GM12878 (cell line): Measurements from ENCODE around the gene TARBP2. TPM values are rescaled to one million over a fixed set of nuclear protein-coding genes. Genes with fewer than 3 reads are reported as not detected.

Experiments used
- ATAC-seq: fragments of 200-7000 bp; cut with Tn5 transposase; 3 replicates; pipeline ENCODE4 v1.9.1; 2020; ENCODE audit warnings: mild to moderate bottlenecking, moderate library complexity
- BruUV-seq: library from RNA; stranded (reverse); fragments of 400-500 nt; replicated peaks from 2 replicates; lab custom pipeline; 2021; lab: Mats Ljungman, UMichigan
- CTCF ChIA-PET: fragments of 300-600 bp; sonication (Branson Sonifier 250); formaldehyde crosslinking; extraction: SDS; loops from one replicate; lab custom pipeline; 2021; ENCODE audit warnings: inconsistent platforms; lab: Yijun Ruan, JAX
- POLR2A ChIA-PET: fragments of 350-600 bp; formaldehyde crosslinking; extraction: SDS; loops from one replicate; lab custom pipeline; 2021; ENCODE audit warnings: inconsistent platforms; lab: Charles Lee
- RAD21 ChIA-PET: fragments of 300-600 bp; sonication (Branson Sonifier 250); formaldehyde crosslinking; loops from one replicate; lab custom pipeline; 2023; ENCODE audit warnings: antibody characterized with exemption; ENCODE audit not compliant: unreplicated experiment; lab: Charles Lee
- SMC1A ChIA-PET: fragments of 300-600 bp; sonication (Branson Sonifier 250); formaldehyde crosslinking; loops from one replicate; lab custom pipeline; 2023; ENCODE audit not compliant: unreplicated experiment, uncharacterized antibody; lab: Charles Lee
- DNase-seq: peaks from one replicate; pipeline ENCODE4 v3.0.0-alpha.2; 2011; ENCODE audit warnings: low read depth, low spot score
- FAIRE-seq: peaks from 3 replicates; lab custom pipeline; 2011; peaks lifted over from hg19 to GRCh38; lab: Jason Lieb, UNC
- H2AFZ ChIP-seq: 2 replicates; pipeline ENCODE4 v1.6.0; 2011; ENCODE audit warnings: low read depth, low read length, control low read depth; ENCODE audit not compliant: control insufficient read depth
- H3K27ac ChIP-seq: 2 replicates; pipeline ENCODE4 v1.5.1; 2011; ENCODE audit warnings: control low read depth; ENCODE audit not compliant: control insufficient read depth, insufficient read depth
- H3K27me3 ChIP-seq, 2 experiments: replicated peaks in 1 of 2; 2 replicates each; pipeline versions ENCODE4 v1.6.0 to v1.6.1; 2011; ENCODE audit warnings: low read length in 1 of 2; ENCODE audit not compliant: control insufficient read depth in 2 of 2, insufficient read depth in 2 of 2
- H3K36me3 ChIP-seq, 2 experiments: 2 replicates each; pipeline ENCODE4 v1.5.1; 2011; ENCODE audit warnings: low read length in 1 of 2; ENCODE audit not compliant: control insufficient read depth in 2 of 2, insufficient read depth in 2 of 2
- H3K4me1 ChIP-seq: 2 replicates; pipeline ENCODE4 v1.6.1; 2011; ENCODE audit warnings: mild to moderate bottlenecking, low read length, moderate library complexity, mixed read lengths; ENCODE audit not compliant: control insufficient read depth, insufficient read depth
- H3K4me2 ChIP-seq: 2 replicates; pipeline ENCODE4 v1.6.0; 2011; ENCODE audit warnings: control low read depth; ENCODE audit not compliant: control insufficient read depth, insufficient read depth
- H3K4me3 ChIP-seq: fragments of 200-600 bp; sonication (generic); 2 replicates; pipeline ENCODE4 v1.5.1; 2016
- H3K79me2 ChIP-seq: 2 replicates; pipeline ENCODE4 v1.6.0; 2011; ENCODE audit warnings: low read length; ENCODE audit not compliant: control insufficient read depth, insufficient read depth
- H3K9ac ChIP-seq: 2 replicates; pipeline ENCODE4 v1.8.0; 2011; ENCODE audit warnings: low read length, control low read depth, mixed read lengths; ENCODE audit not compliant: control insufficient read depth, insufficient read depth
- H3K9me3 ChIP-seq: replicated peaks from 3 replicates; pipeline ENCODE4 v1.5.1; 2011; ENCODE audit warnings: mild to moderate bottlenecking, low read length; ENCODE audit not compliant: control insufficient read depth, insufficient read depth
- H4K20me1 ChIP-seq: 2 replicates; pipeline ENCODE4 v1.6.0; 2011; ENCODE audit not compliant: control insufficient read depth, insufficient read depth
- ASH2L ChIP-seq: fragments of 300-600, 200-600 bp; sonication (generic); IDR thresholded peaks from 2 replicates; pipeline ENCODE4 v1.6.1; 2017; ENCODE audit warnings: low read depth, mild to moderate bottlenecking, borderline replicate concordance
- BHLHE40 ChIP-seq, 2 experiments: fragments of 450-650 bp in 1 of 2; IDR thresholded peaks; 2 replicates each; pipeline ENCODE4 v1.6.1; 2011 to 2017; ENCODE audit warnings: low read depth in 2 of 2, borderline replicate concordance in 1 of 2, improper control_type of control experiment in 1 of 2, low read length in 1 of 2, mild to moderate bottlenecking in 1 of 2
- CBX3 ChIP-seq: fragments of 200-600 bp; sonication (generic); IDR thresholded peaks from 2 replicates; pipeline ENCODE4 v1.6.1; 2016; ENCODE audit warnings: low read depth, borderline replicate concordance
- CEBPB ChIP-seq, 2 experiments: fragments of 150-350 bp in 1 of 2; IDR thresholded peaks; 2 replicates each; pipeline ENCODE4 v1.6.1; 2012 to 2014; ENCODE audit warnings: low read depth in 2 of 2, low read length in 2 of 2, borderline replicate concordance in 1 of 2, inconsistent platforms in 1 of 2
- CHD1 ChIP-seq: IDR thresholded peaks from 2 replicates; pipeline ENCODE4 v1.6.1; 2012; ENCODE audit warnings: low read depth, low read length, improper control_type of control experiment
- CHD2 ChIP-seq: IDR thresholded peaks from 2 replicates; pipeline ENCODE4 v1.6.1; 2011; ENCODE audit warnings: low read depth, low read length, improper control_type of control experiment, borderline replicate concordance
- CREM ChIP-seq: IDR thresholded peaks from 2 replicates; pipeline ENCODE4 v1.6.1; 2014; ENCODE audit warnings: antibody characterized with exemption, low read depth
- EP300 ChIP-seq, 2 experiments: fragments of 150-350 bp in 1 of 2; IDR thresholded peaks; 2 replicates each; pipeline ENCODE4 v1.6.1; 2011 to 2012; ENCODE audit warnings: low read depth in 2 of 2, low read length in 2 of 2, borderline replicate concordance in 1 of 2, improper control_type of control experiment in 1 of 2, inconsistent platforms in 1 of 2; ENCODE audit not compliant: control insufficient read depth in 1 of 2
- JUNB ChIP-seq: IDR thresholded peaks from 2 replicates; pipeline ENCODE4 v1.6.1; 2016; ENCODE audit warnings: antibody characterized with exemption, mild to moderate bottlenecking
- MTA3 ChIP-seq: IDR thresholded peaks from 2 replicates; pipeline ENCODE4 v1.6.1; 2012; ENCODE audit warnings: low read length, inconsistent platforms, borderline replicate concordance
- NRF1 ChIP-seq: conservative IDR thresholded peaks from 2 replicates; pipeline ENCODE4 v1.6.1; 2011; ENCODE audit warnings: mild to moderate bottlenecking, low read depth, low read length, improper control_type of control experiment
- RB1 ChIP-seq: fragments of 450-650 bp; formaldehyde crosslinking; IDR thresholded peaks from 2 replicates; pipeline ENCODE4 v1.6.1; 2017; ENCODE audit warnings: mild to moderate bottlenecking, borderline replicate concordance
- SMARCA5 ChIP-seq: fragments of 450-650 bp; IDR thresholded peaks from 2 replicates; pipeline ENCODE4 v1.6.1; 2017; ENCODE audit warnings: mild to moderate bottlenecking
- SRF ChIP-seq, 2 experiments: IDR thresholded peaks; 2 replicates each; pipeline ENCODE4 v1.6.1; 2011; ENCODE audit warnings: low read depth in 2 of 2, low read length in 2 of 2, mild to moderate bottlenecking in 1 of 2, moderate library complexity in 1 of 2
- STAT1 ChIP-seq: fragments of 450-650 bp; conservative IDR thresholded peaks from 2 replicates; pipeline ENCODE4 v1.6.1; 2014; ENCODE audit warnings: antibody characterized with exemption, mild to moderate bottlenecking
- ZBTB11 ChIP-seq: fragments of 450-650 bp; formaldehyde crosslinking; IDR thresholded peaks from 2 replicates; pipeline ENCODE4 v1.5.0; 2022; ENCODE audit warnings: mild to moderate bottlenecking, missing genetic modification characterization
- ZNF207 ChIP-seq: fragments of 450-650 bp; IDR thresholded peaks from 2 replicates; pipeline ENCODE4 v1.6.1; 2014; ENCODE audit warnings: antibody characterized with exemption, mild to moderate bottlenecking, borderline replicate concordance
- WGBS: methylation state at CpG from one replicate; pipeline ENCODE4 v1.1.6; 2016; ENCODE audit warnings: low lambda C conversion rate; ENCODE audit not compliant: insufficient replicate concordance, insufficient coverage; ENCODE audit errors: missing lambda C conversion rate; 5-methylcytosine and 5-hydroxymethylcytosine counted together
- in situ Hi-C: fragments of 300-500 bp; cut with MboI; formaldehyde crosslinking; loops from 9 replicates; pipeline ENCODE4 v1.14.3; 2018; ENCODE audit warnings: mixed read lengths
- intact Hi-C: fragments of 100-400 bp; cut with micrococcal nuclease; formaldehyde crosslinking; loops from one replicate; pipeline ENCODE4 v1.14.2; 2022; ENCODE audit not compliant: unreplicated experiment
- polyA plus RNA-seq, 11 experiments: library from polyadenylated mRNA; depleted of rRNA in 4 of 11; unstranded in 6 of 11; stranded (reverse) in 5 of 11; fragments of >200 nt; fragmentation: Nextera tagmentation in 4 of 11; fragmentation: Illumina TruSeq in 1 of 11; extraction: Ambion mirVana in 4 of 11; extraction: Trizol in 1 of 11; gene quantifications; 1 replicate in 1 of 11; 2 replicates in 10 of 11; pipeline versions ENCODE4 v1.2.1 to v1.2.3, GENCODE V29; 2011 to 2016; ENCODE audit warnings: inconsistent platforms in 2 of 11, missing spikeins in 2 of 11, low read depth in 1 of 11
- total RNA-seq, 4 experiments: library from RNA; depleted of rRNA in 3 of 4; stranded (reverse); fragments of >200 nt in 3 of 4; fragmentation: Illumina TruSeq in 1 of 4; extraction: Trizol in 1 of 4; gene quantifications; 2 replicates each; pipeline versions ENCODE4 v1.2.1 to v1.2.3, GENCODE V29; 2013 to 2021
- TF ChIP-seq, protein P1 (sequence below): IDR thresholded peaks from 2 replicates; pipeline ENCODE4 v1.6.1; 2011; ENCODE audit warnings: mild to moderate bottlenecking, low read depth, low read length, moderate library complexity; ENCODE audit not compliant: insufficient replicate concordance

TARBP2 gene
- total and polyA plus RNA-seq, 10 of the 15 experiments (the other 5 are each of a cell fraction or from before 2014, with no cell fraction given) = 5.5 to 60.1 (median 36.8) TPM

- Histone ChIP-seq H3K9me3 (no peaks in the 10 kb centered on the region), H2AFZ (no peak overlapping the region), H3K36me3 (peaks cover 7 to 31% of the 10 kb centered on the region in 2 experiments), H4K20me1 (peaks cover 10% of the 10 kb centered on the region), H3K79me2 (peaks cover 45% of the 10 kb centered on the region), H3K4me3 (peak overlapping the region; percentile 97), H3K4me1 (peaks cover 5% of the 10 kb centered on the region), H3K4me2 (peak overlapping the region; percentile 83), H3K9ac (peak overlapping the region; percentile 96), H3K27ac (peak overlapping the region; percentile 92), H3K27me3 (no peaks in the 10 kb centered on the region)
- in situ Hi-C loops (no loop called here), intact Hi-C loops (loop anchor here (2.0 to 5.0 kb wide), 2 partner anchors 50 to 72 kb away; partner anchors contain the start of genes SP1 and TARBP2)
- ChIA-PET SMC1A (interaction anchor here (0.6 to 1.0 kb wide), 2 partner anchors 24 to 42 kb away, joined by 3 read pairs; no protein-coding TSS in a partner anchor), RAD21 (no interaction called here), CTCF (interaction anchor here (0.6 to 4.9 kb wide), 4 partner anchors 23 to 124 kb away, joined by 3 to 30 read pairs (median 3); no protein-coding TSS in a partner anchor), POLR2A (interaction anchor here (0.6 to 1.2 kb wide), 4 partner anchors 19 to 272 kb away, joined by 3 to 4 read pairs (median 4); partner anchors contain the start of genes CSAD and ZNF740)
- ATAC-seq (peak; percentile 80), DNase-seq (no peak), FAIRE-seq (no peak)
- BruUV-seq = no TSS peak
- WGBS = 1% methylated on average over 38 of the region's 82 CpGs
- no peak for TF ChIP-seq NRF1
- TF ChIP-seq ZBTB11 (CRISPR knock-in tag) = no peak
- TF ChIP-seq STAT1 = no peak
- peak; percentile 80; the same call in 1 of the 2 replicates for TF ChIP-seq RB1
- no peak for TF ChIP-seq SRF (IDR thresholded peaks at IDR 0.05; ENCODE audit: low read depth in 2 of 2, low read length in 2 of 2)
- peak; percentile 60 to 78 for TF ChIP-seq BHLHE40 (IDR thresholded peaks at IDR 0.05; ENCODE audit: borderline replicate concordance in 1 of 2, low read depth in 2 of 2, low read length in 1 of 2)
- peak; percentile 39; the same call in 1 of the 2 replicates for TF ChIP-seq CREM
- TF ChIP-seq JUNB = no peak
- no peak for TF ChIP-seq CBX3
- no peak for TF ChIP-seq MTA3
- TF ChIP-seq ASH2L = peak; percentile 93
- peak; percentile 84 for TF ChIP-seq CHD2
- no peak for TF ChIP-seq EP300 (IDR thresholded peaks at IDR 0.05; ENCODE audit: borderline replicate concordance in 1 of 2, control insufficient read depth in 1 of 2, low read depth in 2 of 2, low read length in 2 of 2)
- no peak for TF ChIP-seq ZNF207
- TF ChIP-seq SMARCA5 = peak; percentile 29; the same call in 1 of the 2 replicates
- TF ChIP-seq CEBPB (IDR thresholded peaks at IDR 0.05; ENCODE audit: borderline replicate concordance in 1 of 2, low read depth in 2 of 2, low read length in 2 of 2) = no peak
- TF ChIP-seq, protein P1, sequence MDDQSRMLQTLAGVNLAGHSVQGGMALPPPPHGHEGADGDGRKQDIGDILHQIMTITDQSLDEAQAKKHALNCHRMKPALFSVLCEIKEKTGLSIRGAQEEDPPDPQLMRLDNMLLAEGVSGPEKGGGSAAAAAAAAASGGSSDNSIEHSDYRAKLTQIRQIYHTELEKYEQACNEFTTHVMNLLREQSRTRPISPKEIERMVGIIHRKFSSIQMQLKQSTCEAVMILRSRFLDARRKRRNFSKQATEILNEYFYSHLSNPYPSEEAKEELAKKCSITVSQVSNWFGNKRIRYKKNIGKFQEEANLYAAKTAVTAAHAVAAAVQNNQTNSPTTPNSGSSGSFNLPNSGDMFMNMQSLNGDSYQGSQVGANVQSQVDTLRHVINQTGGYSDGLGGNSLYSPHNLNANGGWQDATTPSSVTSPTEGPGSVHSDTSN = no peak
- TF ChIP-seq CHD1 = peak; percentile 95; the same call in 1 of the 2 replicates
Observed at GRCh38 chr12:53452159-53453077, 48.7 kb upstream of the TARBP2 start.
